ENCODE data around the gene SNX3.

SNX3 gene

DNA sequence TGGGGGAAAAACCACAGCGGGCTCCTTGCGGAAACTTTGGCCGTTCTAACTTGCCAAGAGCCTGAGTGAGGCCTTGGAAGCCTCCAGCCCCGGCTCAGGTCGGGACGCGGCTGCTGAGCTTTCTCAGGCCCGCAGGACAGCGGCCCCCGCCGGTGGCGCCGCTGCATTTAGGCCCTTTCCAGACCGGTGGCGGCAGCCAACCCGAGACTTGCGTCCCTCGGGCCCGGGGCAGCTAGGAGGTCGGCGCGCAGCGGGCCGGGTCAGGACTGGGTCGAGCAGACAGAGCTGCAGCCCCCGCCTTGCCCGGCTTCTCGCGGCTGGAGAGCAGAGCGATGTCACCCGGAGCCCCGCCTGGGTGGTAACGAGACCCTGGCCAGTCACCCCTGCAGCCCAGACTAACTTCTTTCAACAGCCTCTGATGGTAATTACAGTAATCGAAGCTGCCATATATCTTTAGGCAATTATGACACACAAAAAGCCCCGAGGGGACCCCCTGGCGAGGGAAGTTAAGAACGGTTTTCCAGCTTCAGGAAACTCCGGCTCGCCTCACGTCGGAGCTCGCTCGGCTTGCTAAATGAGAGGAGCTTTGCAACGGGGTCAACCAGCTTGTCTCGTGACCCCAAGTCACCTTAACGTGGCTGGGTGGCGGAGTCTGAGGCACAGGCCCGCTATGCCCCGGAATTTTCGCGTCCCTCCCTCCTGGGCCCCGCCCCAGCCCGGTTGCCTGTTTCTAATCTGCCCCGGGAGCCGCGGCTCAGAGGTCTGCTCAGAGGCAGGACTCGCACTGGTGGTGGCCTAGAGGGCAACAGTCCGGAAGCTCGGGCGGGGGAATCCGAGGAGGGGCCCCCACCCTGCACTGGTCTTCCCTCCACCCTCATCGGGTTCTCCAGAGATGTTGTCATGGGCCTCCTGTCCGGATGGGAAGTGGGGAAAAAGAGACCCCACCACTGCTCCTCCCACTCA lies 92.1 kb downstream of the SNX3 start:
- no peak for DNase-seq

DNA sequence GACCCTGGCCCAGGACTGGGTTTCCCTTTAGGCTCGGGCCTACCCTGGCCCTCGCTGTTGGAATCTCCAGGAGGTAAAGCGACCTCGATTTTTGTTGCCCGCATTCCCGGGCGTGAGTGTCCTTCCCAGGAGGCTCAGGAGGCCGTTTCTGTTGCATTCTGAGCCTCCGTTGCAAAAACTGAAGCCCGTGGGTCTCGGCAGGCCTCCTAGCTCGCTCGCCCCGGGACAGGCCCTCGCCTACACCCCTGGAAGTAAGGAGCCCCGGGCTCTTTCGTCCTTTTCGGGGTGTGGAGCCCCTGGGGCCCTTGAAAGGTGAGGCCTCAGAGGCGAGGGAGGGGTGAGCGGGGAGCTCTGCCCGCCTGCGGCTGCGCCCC lies 92.8 kb downstream of the SNX3 start:
- no peak for DNase-seq

DNA sequence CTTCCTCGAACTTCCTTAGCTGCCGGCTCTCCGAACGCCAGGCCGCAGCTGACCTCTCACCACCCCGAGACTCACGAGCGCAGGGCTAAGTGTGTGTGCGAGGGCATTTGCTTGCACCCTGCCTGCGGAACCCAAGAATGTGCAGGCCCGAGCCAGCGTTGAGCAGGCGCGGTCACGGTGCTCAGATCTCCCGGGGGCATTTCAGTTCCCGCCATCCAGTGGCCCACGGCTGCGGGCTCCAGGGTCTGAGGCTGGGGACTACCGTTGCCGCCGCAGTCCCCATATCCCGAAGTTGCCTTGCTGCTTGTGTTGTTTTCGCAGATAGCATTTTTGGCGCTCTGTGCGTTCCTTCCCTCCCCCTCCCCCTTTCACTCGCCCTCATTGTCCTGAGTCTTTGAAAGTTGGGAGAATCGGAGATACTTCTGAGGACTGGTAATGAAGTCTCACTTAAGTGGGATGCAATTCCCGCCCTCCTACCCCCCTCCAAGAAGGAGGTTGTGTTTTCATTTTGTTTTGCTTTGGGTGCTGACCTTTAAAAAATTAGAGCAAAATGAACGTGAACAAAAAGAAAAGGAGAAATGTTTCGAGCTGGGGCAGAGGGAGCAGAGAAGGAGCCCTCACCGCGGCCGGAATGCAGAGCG lies 93.3 kb downstream of the SNX3 start:
- DNase-seq: no peak

- DNase-seq: no peak
These were observed 94.0 kb downstream of the SNX3 start for GRCh38 chr6:108166664-108167448.

DNA sequence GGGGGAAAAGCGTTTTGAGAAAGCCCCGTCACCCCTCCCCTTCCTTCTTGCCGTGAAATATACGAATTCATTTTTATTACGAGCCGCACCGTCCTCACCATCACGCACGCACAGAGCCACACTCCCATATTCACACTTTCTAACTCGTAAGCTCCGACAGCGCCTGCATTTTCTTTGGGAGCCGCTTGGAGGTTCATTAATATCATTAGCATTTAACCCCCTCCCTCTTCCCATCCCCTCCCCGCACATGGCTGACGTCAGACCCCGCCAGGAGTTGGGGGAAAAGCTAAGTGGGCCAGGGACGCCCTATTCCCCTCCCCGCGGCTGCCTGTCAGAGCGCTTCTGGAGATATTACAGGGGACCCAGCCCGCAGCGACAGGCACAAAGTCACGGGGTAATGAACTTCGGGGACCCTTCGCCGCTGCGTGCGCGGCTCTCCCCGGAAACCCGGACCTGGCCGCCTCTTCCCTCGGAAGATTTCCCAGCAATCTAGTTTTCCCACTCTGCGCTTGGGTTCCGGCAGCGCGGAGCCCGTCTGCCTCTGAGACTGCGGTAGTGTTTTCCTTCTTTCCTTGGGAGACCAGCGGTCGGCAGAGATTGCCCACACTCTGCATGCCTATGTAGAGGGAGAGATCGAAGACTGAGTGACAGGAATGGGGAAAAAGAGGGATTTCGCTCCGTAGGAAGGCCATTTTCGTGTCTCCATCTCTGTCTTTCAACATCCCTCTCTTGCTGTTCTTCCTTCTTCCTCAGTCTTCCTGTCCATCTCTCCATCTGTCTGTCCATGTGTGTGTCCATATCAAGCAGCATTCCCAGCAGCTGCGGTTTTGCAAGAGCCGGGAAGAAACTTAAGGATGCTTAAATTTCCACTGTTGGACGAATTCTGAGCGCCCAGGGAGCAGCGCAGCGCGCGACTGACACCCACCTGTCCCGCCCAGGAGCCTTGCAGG lies 94.9 kb downstream of the SNX3 start, which contains the start of gene NR2E1:
Gene NR2E1 (plus strand): TSS at position 309 of the 950 bp plus-strand sequence. CDS start 744 bp downstream, outside the sequence.
- no peak for DNase-seq

DNA sequence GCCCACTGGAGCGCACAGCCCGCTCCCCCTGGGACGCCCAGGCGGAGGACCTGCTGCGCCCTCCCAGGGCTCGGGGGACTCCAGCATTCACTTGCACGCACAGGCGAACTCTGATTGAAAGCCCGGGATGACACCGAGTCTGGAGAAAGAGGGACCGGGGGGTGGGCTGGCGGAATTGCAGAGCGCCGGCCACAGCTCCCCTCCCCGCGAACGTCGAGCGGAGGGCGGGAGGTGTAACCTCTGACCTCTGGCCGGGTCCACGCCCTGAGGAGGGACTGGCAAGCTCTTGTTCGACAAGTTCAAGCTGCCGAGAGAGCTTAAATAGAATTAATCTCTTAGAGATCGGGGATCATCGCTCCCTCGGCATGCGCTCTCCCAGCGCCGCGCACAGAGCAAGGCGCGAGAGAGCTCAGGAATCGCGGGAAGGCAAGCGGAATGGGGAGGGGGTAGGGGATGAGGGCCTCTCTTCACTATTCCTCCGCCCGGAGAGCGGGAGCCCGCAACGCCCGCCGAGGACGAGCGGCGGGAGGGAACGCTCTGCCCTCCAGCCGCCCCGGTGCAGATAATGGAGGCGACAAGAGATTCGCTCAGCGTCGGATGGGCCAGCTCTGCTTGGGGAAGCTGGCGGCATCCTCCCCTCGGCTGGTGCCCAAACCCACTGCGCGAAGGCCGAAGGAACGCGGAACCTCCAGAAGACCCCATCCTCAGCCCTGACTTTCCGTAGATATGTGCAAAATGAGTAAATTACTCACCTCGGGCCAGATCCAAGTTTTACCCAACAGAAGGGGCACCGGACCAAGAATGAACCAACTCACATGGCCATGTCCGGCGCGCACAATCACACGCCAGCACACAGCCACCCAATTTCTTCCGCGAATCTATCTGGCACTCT lies 95.8 kb downstream of the SNX3 start:
- no peak for DNase-seq

DNA sequence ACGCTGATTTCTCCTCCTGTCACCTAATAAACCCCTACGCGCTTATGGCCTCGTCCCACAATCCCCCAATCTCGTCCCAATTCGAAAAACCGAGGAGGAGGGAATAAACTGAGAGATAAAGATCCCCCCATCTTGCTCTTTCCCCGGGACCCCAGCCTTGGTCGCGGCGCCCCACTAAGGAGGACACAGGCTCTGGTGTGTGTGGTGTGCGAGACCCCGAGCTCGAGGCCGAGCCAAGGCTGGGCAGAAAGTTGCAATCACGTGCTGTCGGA lies 96.4 kb downstream of the SNX3 start:
- no peak for DNase-seq

- no peak for DNase-seq
These were observed 96.9 kb downstream of the SNX3 start for GRCh38 chr6:108163644-108164542.

DNA sequence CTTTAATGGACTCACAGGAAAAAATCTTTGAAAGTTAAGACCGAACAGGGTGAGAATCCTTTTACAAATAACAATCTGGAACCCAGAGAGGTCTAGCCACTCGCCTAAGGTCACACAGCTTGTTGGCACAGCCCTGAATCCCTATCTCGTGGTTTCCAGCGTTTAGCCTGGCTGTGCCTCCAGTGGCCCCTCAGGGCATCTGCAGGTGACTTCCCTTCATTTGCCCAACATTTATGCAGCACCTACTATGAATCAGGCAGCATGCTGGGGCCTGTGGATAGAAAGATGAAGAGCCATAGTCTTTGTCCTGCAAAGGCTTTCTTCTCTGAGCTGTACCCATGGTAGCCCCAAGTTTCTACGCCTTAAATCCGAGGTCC lies 97.6 kb downstream of the SNX3 start:
- DNase-seq: no peak

GRCh38 chr6:108161724-108162282 lies 99.0 kb downstream of the SNX3 start:
- DNase-seq: no peak
